NCI-H345 treated with DMSO at 0.1 percent for 48 hours (cell line): Measurements from ENCODE around the gene SLCO2A1.

Experiments used
- DNase-seq: peaks from one replicate; lab custom pipeline; 2025; ENCODE audit not compliant: unreplicated experiment; lab: John Stamatoyannopoulos, UW

The SLCO2A1 gene

GRCh38 chr3:133887074-133887802 lies 142.5 kb downstream of the SLCO2A1 start:
- no peak for DNase-seq

DNA sequence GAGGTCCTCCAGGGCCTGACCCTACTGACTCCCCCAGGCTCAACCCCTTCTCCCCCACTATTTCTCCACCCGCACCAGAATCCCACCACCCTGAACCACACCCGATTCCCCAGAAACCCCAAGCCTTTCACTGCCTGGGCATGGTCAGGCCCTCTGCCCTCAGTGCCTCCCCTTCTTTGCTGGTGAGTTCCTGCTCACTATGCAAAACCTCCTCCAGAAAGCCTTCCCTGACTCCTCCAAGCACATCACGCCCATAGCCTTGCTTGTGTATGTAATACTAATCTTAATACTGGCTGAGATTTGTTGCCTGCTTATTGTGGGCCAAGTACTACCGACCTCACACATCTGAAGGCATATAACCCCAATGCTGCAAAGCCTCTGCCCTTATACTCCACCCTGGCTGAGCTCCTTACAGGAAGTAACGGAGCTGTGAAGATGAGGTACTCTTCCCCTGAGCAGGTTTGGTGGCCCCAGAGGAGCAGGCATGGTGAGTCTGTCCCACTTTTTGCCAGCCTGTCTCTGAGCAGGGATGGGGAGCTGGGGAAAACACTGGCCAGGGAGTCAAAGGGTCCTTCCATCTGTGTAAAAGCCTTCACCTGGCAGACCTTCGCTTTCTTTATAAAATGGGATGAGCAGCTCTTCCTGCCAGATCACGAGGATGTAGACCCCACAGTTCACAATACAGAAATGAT lies 143.5 kb downstream of the SLCO2A1 start:
- no peak for DNase-seq

- no peak for DNase-seq
Observed at GRCh38 chr3:133884887-133885711, 144.6 kb downstream of the SLCO2A1 start.

- DNase-seq = no peak
Observed at GRCh38 chr3:133884054-133884886, 145.5 kb downstream of the SLCO2A1 start.

GRCh38 chr3:133883641-133884040 lies 146.1 kb downstream of the SLCO2A1 start:
- no peak for DNase-seq

DNA sequence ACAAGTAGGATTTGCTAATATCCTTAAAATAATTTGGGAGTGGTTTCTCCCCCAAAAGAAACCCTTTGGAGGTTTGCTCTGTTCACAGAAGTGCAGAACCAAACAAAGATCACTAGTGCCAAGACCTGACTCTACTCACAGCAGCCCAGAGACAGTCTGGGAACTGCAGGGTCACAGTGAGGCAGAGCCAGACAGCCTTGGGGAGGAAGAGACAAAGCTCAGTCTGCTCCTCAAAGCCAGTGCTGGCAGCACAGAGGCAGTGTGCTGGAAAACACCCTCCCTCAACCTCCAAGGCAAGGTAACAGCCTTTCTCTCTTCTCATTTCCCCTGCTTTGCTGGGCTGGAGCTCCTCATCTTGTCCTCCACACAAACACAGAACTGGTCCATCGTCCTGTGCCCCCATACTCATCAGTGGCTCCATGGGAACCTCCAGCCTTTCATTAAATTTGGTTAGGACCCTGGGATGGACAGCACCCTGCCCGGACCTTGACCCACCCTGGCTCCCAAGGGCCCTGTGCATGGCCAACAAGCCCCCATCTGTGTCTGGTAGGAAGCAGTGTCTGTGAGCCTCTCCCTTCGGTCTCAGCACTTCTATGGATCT lies 146.6 kb downstream of the SLCO2A1 start:
- DNase-seq = no peak

GRCh38 chr3:133881939-133882825 lies 147.5 kb downstream of the SLCO2A1 start:
- DNase-seq = no peak

DNA sequence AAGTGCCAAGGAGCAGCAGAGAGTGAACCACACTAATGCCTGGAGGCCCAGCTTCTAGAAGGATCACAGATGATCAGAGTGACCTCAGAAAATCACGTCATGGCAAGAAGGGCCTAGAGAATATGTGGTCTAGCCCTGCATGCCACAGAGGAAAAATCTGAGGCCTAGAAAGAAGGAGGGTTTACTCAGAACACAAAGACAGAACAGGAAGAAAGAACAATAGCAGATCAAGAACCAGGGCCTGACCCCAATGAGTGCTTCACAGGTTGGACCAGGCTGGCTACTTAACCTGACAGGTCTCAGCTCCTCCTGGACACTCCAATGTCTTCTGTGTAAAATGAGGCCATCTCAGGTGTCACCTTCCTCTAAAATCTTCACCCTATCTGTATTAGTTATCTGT lies 148.2 kb downstream of the SLCO2A1 start:
- no peak for DNase-seq

- DNase-seq = no peak
Observed at GRCh38 chr3:133880886-133881455, 148.8 kb downstream of the SLCO2A1 start.

DNA sequence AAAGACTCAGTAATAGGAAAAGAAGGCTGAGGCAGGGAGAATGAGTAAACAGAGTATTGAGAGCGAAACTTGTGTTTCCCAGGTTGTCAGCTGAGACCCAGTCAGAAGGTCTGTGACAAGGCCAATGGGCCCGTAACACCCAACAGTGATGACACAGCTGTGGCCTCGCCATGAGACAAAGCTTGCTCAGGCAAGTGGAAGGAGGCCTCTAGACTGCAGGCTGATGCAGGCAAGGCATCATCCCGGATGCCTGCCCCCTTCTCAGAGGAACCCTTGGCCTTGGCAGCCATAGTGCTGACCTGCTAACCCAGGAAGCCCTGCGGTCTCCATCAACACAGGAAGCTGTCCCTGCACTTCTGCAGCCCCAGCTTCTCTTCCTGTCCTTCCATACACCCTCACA lies 149.4 kb downstream of the SLCO2A1 start:
- no peak for DNase-seq

- no peak for DNase-seq
Observed at GRCh38 chr3:133878518-133878917, 151.2 kb downstream of the SLCO2A1 start.
